ENCODE results near the gene PRKACB. TPM values are rescaled to one million over a fixed set of nuclear protein-coding genes. Genes with fewer than 3 reads are reported as not detected.
A peak's percentile ranks its signal among the peaks of the same experiment; 100 is the strongest.

Gene PRKACB
- total RNA-seq, 3 donors from 2014 or later (not counting 1 experiment from before 2014, with no cell fraction given): 111 to 148 (median 140) TPM

DNA sequence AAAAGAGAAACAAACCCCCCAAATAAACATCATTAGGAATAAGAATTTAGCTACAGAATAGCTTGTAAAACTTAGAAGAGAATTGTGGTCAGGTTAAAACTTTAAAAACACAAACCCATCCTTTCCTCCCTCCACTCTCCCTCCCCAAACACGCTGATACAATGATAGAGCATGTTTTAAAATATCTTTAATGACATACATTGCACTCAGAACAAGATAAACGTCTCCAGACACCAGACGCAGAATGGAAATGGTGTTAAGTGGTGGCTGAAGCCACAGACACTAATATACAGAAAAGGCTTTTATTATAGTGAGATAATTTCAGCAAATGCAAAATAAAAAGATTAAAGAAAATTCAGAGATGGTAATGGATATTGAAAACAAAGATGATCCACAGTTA, 98.6 kb downstream of the PRKACB start:
- no peaks in the 10 kb centered on the region for H3K9me3 Mint-ChIP-seq
- H3K27me3 Mint-ChIP-seq (ENCODE audit: low read depth in 2 of 2): no peaks in the 10 kb centered on the region
- Histone ChIP-seq H3K36me3 (ENCODE audit: control insufficient read depth, insufficient read depth, low read length) (peaks cover 20% of the 10 kb centered on the region), H3K4me1 (ENCODE audit: control insufficient read depth, insufficient read depth, low read length) (no peaks in the 10 kb centered on the region), H3K27ac (ENCODE audit: low read length) (no peak overlapping the region), H3K9me3 (ENCODE audit: control insufficient read depth, insufficient read depth, low read length) (no peaks in the 10 kb centered on the region), H3K27me3 (ENCODE audit: control insufficient read depth, insufficient read depth, low read length) (no peaks in the 10 kb centered on the region), H3K4me3 (ENCODE audit: low read length) (no peak overlapping the region)
- no CpG with 5 or more reads among the region's 3 CpGs for WGBS (ENCODE audit: insufficient coverage)
- H3K27ac Mint-ChIP-seq: peak overlapping the region; percentile 72 to 73
- ATAC-seq (peak in 1 of 3 donors; percentile 54), DNase-seq (no peak)
- H3K36me3 Mint-ChIP-seq: peaks cover 17% of the 10 kb centered on the region
- TF ChIP-seq CTCF (IDR thresholded peaks at IDR 0.05): no peak
- H3K4me1 Mint-ChIP-seq: peaks cover 33 to 48% of the 10 kb centered on the region in 2 donors
- no peak overlapping the region for H3K4me3 Mint-ChIP-seq
- intact Hi-C loops (cut with micrococcal nuclease): no loop called here

- H3K4me3 Mint-ChIP-seq: no peak overlapping the region
- H3K36me3 ChIP-seq (ENCODE audit: control insufficient read depth, insufficient read depth, low read length): no peaks in the 10 kb centered on the region
- no peaks in the 10 kb centered on the region for H3K9me3 ChIP-seq (ENCODE audit: control insufficient read depth, insufficient read depth, low read length)
- no peaks in the 10 kb centered on the region for H3K4me1 ChIP-seq (ENCODE audit: control insufficient read depth, insufficient read depth, low read length)
- no peak for DNase-seq
- peak overlapping the region; percentile 60 to 65 for H3K27ac Mint-ChIP-seq
- intact Hi-C loops (cut with micrococcal nuclease): no loop called here
- no peak overlapping the region for H3K4me3 ChIP-seq (ENCODE audit: low read length)
- H3K27ac ChIP-seq (ENCODE audit: low read length): no peak overlapping the region
- 39% methylated on average over 2 of the region's 3 CpGs for WGBS (ENCODE audit: insufficient coverage)
- peaks cover 2% of the 10 kb centered on the region in 2 donors for H3K9me3 Mint-ChIP-seq
- ATAC-seq: peak; percentile 38 to 65 (median 54)
- H3K27me3 Mint-ChIP-seq (ENCODE audit: low read depth in 2 of 2): no peaks in the 10 kb centered on the region
- H3K27me3 ChIP-seq (ENCODE audit: control insufficient read depth, insufficient read depth, low read length): no peaks in the 10 kb centered on the region
- peaks cover 8% of the 10 kb centered on the region for H3K36me3 Mint-ChIP-seq
- TF ChIP-seq CTCF (IDR thresholded peaks at IDR 0.05): no peak
- peaks cover 23 to 30% of the 10 kb centered on the region in 2 donors for H3K4me1 Mint-ChIP-seq
Observed at GRCh38 chr1:84245563-84245962, 101.5 kb downstream of the PRKACB start.

GRCh38 chr1:84246213-84246612, 102.1 kb downstream of the PRKACB start:
- Mint-ChIP-seq H3K27ac (peak overlapping the region; percentile 60 to 65), H3K4me1 (peaks cover 23 to 30% of the 10 kb centered on the region in 2 donors), H3K9me3 (peaks cover 2% of the 10 kb centered on the region in 2 donors), H3K36me3 (peaks cover 8% of the 10 kb centered on the region), H3K27me3 (ENCODE audit: low read depth in 2 of 2) (no peaks in the 10 kb centered on the region), H3K4me3 (peak overlapping the region; percentile 7)
- peak in 2 of 3 donors; percentile 15 to 56 for ATAC-seq
- 25% methylated on average over 3 of the region's 4 CpGs for WGBS (ENCODE audit: insufficient coverage)
- no peak overlapping the region for H3K27ac ChIP-seq (ENCODE audit: low read length)
- no peak for TF ChIP-seq CTCF (IDR thresholded peaks at IDR 0.05)
- H3K4me3 ChIP-seq (ENCODE audit: low read length): no peak overlapping the region
- intact Hi-C loops (cut with micrococcal nuclease): no loop called here
- H3K27me3 ChIP-seq (ENCODE audit: control insufficient read depth, insufficient read depth, low read length): no peaks in the 10 kb centered on the region
- H3K36me3 ChIP-seq (ENCODE audit: control insufficient read depth, insufficient read depth, low read length): no peaks in the 10 kb centered on the region
- no peak for DNase-seq
- no peaks in the 10 kb centered on the region for H3K9me3 ChIP-seq (ENCODE audit: control insufficient read depth, insufficient read depth, low read length)
- H3K4me1 ChIP-seq (ENCODE audit: control insufficient read depth, insufficient read depth, low read length): no peaks in the 10 kb centered on the region
